Colonic mucosa (tissue), 4 donors: Measurements from ENCODE around the gene RUSF1. TPM values are rescaled to one million over a fixed set of nuclear protein-coding genes. Genes with fewer than 3 reads are reported as not detected.
"Not testable (repeated sequence)": the region's sequence is repeated elsewhere in the genome, so short reads cannot be mapped to it uniquely, and the experiment has no call there.

Source experiments
- DNase-seq: peaks from one replicate; pipeline ENCODE4 v3.0.0-alpha.2; 2020
- H3K27ac ChIP-seq: fragments of 200-600 bp; one replicate; pipeline ENCODE4 v1.8.0; 2021
- H3K27me3 ChIP-seq: fragments of 200-600 bp; one replicate; pipeline ENCODE4 v1.8.0; 2021
- H3K36me3 ChIP-seq: fragments of 200-600 bp; one replicate; pipeline ENCODE4 v1.8.0; 2021
- H3K4me1 ChIP-seq: fragments of 200-600 bp; one replicate; pipeline ENCODE4 v1.8.0; 2021; ENCODE audit warnings: mild to moderate bottlenecking
- H3K4me3 ChIP-seq: fragments of 200-600 bp; one replicate; pipeline ENCODE4 v1.8.0; 2021
- H3K9ac ChIP-seq, 2 donors: one replicate each; pipeline ENCODE4 v1.7.0; 2013; ENCODE audit warnings: control low read depth in 2 of 2, low read depth in 2 of 2, low read length in 2 of 2
- H3K9me3 ChIP-seq: fragments of 200-600 bp; one replicate; pipeline ENCODE4 v1.8.0; 2021
- intact Hi-C: fragments of 100-400 bp; cut with DNase I; formaldehyde crosslinking; loops from one replicate; pipeline ENCODE4 v1.14.1; 2022
- total RNA-seq, 2 donors: library from RNA; stranded (reverse); fragmentation: NEBNext Ultra II Directional in 1 of 2; extraction: Animal tissue kit (Norgen Biotek cat#: 25700) in 1 of 2; gene quantifications; one replicate each; pipeline ENCODE4 v1.2.1, GENCODE V29; 2021
- TF ChIP-seq, protein P1 (sequence below): fragments of 200-600 bp; IDR thresholded peaks from one replicate; pipeline ENCODE4 v1.8.0; 2022; ENCODE audit warnings: antibody characterized with exemption, mild to moderate bottlenecking
- donor health status: healthy.
- donor health status: DM: no; HTN: no; CAD: no.
- donor health status: DM: no; HTN: no; CAD: no.

Gene RUSF1
- 10 to 100 TPM; 53.3 to 78.1 TPM for total RNA-seq

DNA sequence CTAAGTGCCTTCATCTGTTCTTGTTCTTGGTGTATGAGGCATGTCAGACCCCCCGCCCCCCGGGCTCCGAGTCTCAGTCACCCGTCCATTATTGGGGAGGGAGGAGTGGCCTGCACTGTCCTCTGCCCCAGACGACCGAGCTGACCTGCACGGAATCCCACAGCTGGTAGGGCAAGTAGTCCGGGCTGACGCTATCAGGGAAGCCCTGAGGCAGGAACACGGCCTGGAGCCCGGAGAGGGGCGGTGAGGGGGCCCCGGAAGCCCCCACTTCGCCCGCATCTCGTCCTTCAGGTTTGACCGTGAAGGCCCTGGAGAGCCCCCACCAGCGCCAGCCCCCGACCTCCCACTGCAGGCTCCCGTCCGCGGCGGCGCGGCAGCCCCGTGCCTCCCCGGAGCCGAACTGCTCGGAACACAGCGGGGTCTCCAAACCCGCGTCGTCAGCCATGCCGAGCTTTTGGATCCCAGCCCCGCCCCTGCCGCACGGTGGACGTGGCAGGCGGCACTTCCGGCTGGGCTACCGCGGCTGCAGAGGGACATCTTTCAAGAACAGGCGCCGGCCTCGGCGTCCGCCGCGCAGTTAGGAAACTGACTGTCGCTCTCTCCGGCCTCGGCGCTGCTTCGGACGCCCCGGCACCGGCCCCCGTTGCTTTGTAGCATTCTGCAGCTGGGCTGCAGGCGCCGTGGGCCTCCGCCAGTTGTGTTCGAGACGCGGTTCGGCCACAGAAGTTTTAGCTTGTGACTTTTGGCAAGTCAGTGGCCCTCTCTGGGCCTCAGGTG, at the start of gene RUSF1:
TSS of gene RUSF1 (minus strand) at position 463 of the 777 bp plus-strand sequence. CDS start at position 445, 18 bp downstream.
- intact Hi-C loops, result loop anchor here (10.0 kb wide), 1 partner anchor 207 kb away; a partner anchor contains a TSS

DNA sequence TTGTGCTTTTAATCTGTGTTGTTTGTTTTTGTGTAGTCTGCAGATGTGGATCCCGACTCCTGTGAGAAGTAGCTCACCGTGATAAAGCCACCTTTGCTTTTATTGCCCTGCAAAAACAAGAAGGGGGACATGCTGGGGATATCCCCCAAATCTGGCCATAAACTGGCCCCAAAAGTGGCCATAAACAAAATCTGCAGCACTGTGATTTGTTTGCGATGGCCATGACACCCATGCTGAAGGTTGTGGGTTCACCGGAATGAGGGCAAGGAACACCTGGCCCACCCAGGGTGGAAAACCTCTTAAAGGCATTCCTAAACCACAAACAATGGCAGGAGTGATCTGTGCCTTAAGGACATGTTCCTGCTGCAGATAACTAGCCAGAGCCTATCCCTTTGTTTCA, 34.6 kb upstream of the RUSF1 start:
- Histone ChIP-seq H3K4me3 (no peak overlapping the region), H3K27me3 (peaks cover under 1% of the 10 kb centered on the region), H3K9ac (no peak overlapping the region), H3K4me1 (no peaks in the 10 kb centered on the region), H3K27ac (no peak overlapping the region), H3K9me3 (no peaks in the 10 kb centered on the region), H3K36me3 (no peaks in the 10 kb centered on the region)
- TF ChIP-seq, protein P1, sequence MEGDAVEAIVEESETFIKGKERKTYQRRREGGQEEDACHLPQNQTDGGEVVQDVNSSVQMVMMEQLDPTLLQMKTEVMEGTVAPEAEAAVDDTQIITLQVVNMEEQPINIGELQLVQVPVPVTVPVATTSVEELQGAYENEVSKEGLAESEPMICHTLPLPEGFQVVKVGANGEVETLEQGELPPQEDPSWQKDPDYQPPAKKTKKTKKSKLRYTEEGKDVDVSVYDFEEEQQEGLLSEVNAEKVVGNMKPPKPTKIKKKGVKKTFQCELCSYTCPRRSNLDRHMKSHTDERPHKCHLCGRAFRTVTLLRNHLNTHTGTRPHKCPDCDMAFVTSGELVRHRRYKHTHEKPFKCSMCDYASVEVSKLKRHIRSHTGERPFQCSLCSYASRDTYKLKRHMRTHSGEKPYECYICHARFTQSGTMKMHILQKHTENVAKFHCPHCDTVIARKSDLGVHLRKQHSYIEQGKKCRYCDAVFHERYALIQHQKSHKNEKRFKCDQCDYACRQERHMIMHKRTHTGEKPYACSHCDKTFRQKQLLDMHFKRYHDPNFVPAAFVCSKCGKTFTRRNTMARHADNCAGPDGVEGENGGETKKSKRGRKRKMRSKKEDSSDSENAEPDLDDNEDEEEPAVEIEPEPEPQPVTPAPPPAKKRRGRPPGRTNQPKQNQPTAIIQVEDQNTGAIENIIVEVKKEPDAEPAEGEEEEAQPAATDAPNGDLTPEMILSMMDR, result no peak
- intact Hi-C loops, result no loop called here
- DNase-seq, result no peak

More for the DNA sequence above, at the start of gene RUSF1:
- TF ChIP-seq, protein P1, result no peak
- Histone ChIP-seq H3K4me3 (peak within 1 kb of the TSS; percentile 96), H3K27ac (peak within 1 kb of the TSS; percentile 89), H3K36me3 (no peaks in the 10 kb centered on the region), H3K4me1 (peaks cover 7% of the 10 kb centered on the region), H3K27me3 (no peaks in the 10 kb centered on the region), H3K9me3 (no peaks in the 10 kb centered on the region), H3K9ac (peak within 1 kb of the TSS; percentile 89 to 93)
- DNase-seq, result peak; percentile 93

DNA sequence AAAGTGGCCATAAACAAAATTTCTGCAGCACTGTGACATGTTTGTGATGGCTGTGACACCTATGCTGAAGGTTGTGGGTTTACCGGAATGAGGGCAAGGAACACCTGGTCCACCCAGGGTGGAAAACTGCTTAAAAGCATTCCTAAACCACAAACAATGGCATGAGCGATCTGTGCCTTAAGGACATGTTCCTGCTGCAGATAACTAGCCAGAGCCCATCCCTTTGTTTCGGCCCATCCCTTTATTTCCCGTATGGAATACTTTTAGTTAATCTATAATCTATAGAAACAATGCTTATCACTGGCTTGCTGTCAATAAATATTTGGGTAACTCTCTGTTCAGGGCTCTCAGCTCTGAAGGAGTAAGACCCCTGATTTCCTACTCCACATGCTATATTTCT, 31.6 kb upstream of the RUSF1 start:
- intact Hi-C loops, H3K27me3 ChIP-seq: not testable (repeated sequence)

DNA sequence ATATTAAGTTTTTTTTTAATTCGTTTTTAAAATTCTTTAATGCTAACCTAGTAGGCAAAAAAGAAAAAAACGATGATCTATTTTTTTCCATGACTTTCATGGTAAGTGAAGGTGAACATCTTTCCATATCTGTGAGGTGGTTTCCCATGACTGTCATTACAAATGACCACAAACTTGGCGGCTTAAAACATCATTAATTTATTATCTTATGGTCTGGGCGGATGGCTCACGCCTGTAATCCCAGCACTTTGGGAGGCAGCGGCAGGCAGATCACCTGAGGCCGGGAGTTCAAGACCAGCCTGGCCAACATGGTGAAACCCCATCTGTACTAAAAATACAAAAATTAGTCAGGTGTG, 30.0 kb upstream of the RUSF1 start:
- intact Hi-C loops, DNase-seq, H3K27me3 ChIP-seq: not testable (repeated sequence)

More for the DNA sequence above, 31.6 kb upstream of the RUSF1 start:
- H3K36me3 ChIP-seq, H3K9me3 ChIP-seq, H3K4me3 ChIP-seq, H3K27ac ChIP-seq, DNase-seq, H3K9ac ChIP-seq, H3K4me1 ChIP-seq: not testable (repeated sequence)

DNA sequence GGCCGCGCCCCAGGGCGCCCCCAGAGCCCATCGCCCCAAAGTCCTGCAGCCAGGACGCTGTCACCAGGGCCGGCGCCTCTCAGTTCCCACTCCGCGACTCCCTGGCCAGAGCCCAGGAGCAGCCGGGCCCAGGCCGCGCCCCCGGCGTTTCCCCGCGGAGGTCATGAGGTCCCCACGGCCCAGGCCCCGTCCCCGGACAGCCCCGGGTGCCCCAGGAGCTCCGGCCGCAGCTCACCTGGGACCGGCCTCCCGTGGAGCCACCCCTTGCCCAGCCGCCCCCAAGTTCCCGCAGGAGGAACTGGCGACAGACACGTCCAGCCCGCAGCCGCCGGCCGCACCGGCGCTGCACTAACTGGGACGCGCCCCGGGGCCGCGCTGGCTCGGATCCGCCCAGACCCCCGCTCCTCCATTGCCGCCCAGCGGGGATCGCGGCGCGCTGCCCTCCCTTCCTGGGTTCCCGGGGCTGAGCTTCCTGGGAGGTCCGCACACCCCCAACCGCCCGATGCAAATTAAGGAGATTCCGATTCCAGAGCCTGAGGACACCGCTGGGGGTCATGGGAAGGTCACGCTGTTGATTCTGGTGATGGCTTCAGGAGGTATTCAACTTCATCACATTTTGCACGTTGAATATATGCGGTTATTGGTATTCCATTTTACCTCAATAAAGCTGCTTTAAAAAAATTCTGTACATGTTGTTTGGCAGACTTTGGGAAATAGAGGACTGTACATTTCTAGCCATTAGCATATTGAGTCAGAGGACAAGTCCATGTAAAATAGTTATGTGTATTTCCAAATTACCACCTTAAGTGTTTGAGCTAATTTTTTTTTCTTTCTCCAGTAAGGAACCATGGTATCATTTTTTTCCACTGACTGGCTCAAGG, 29.4 kb upstream of the RUSF1 start:
- Histone ChIP-seq H3K9ac (no peak overlapping the region), H3K27me3 (peaks cover 7% of the 10 kb centered on the region), H3K9me3 (no peaks in the 10 kb centered on the region), H3K4me3 (peak overlapping the region; percentile 22), H3K4me1 (no peaks in the 10 kb centered on the region), H3K27ac (no peak overlapping the region), H3K36me3 (no peaks in the 10 kb centered on the region)
- TF ChIP-seq, protein P1, result no peak
- DNase-seq, result no peak
- intact Hi-C loops, result no loop called here

More for the DNA sequence above, 30.0 kb upstream of the RUSF1 start:
- H3K4me1 ChIP-seq, H3K9ac ChIP-seq, H3K36me3 ChIP-seq, H3K27ac ChIP-seq, H3K4me3 ChIP-seq, H3K9me3 ChIP-seq: not testable (repeated sequence)

DNA sequence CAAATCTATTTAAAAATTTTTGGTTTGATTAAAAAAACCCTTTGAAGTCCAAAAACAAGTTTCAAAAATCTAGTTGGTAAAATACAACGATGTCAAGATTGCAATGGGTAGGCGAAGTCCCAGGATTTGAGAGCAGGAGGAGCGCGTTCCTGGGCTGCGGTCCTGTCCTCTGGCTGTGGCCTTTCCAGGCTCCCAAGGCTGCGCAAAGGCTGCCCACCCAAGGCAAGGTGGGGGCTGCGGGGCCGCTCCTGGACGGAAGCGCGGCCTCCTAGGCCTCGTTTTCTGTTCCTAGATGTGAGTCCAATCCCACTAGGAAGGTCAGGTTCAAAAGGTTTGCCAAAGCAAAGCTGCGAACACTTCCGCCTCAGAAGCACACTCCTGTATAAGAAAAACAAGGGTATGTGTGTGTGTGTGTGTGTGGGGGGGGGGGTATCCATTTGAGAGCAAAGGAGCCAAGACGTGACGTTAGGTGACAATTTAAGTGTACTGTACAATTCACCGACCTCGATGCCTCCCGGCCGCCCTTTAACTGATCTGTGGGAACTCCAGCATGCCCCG, 28.7 kb upstream of the RUSF1 start:
- no peak overlapping the region for H3K27ac ChIP-seq
- no peak for DNase-seq
- no peaks in the 10 kb centered on the region for H3K4me1 ChIP-seq
- H3K9me3 ChIP-seq, result no peaks in the 10 kb centered on the region
- no peak overlapping the region for H3K9ac ChIP-seq
- intact Hi-C loops, result no loop called here
- H3K36me3 ChIP-seq, result no peaks in the 10 kb centered on the region
- TF ChIP-seq, protein P1, result no peak
- H3K27me3 ChIP-seq, result peaks cover 7% of the 10 kb centered on the region
- no peak overlapping the region for H3K4me3 ChIP-seq
